ENCODE measurements around the gene STAP2. TPM values are rescaled to one million over a fixed set of nuclear protein-coding genes. Genes with fewer than 3 reads are reported as not detected.

The STAP2 gene
- total and polyA plus RNA-seq, 9 of the 15 experiments (the other 6 are each of a cell fraction or from before 2014, with no cell fraction given): 1.2 to 9.8 (median 4.5) TPM

DNA sequence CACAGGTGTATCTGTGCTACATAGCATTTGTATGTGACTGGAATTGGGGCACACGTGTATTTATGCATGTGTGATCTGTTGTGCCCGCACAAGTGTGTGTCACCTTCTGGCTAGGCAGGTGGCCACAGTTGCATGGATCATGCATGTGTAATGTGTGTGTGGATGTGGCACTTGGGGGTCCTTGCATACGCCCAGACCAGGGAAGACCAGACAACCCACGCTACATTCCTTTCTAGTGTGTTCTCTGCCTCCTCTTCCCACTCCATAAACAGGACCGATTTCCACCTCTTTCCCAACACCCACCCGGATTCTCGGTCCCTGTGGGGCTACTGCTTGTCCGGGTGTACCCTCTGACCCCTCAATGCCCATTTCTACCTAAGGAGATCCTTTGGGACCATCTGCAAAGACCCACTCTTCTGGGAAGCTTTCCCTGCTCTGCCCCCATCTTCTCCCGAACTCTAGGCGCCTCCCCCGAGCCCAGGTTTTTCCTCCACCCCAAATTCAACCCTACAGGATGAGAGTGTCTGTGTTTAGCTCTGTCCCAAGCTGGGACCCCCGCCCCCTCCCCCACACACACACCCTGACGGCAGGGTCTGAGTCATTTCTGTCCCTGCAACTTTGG, 12.3 kb downstream of the STAP2 start (continued):
- TF ChIP-seq HNRNPLL (IDR thresholded peaks at IDR 0.05; ENCODE audit: low read depth, low read length, poor library complexity, severe bottlenecking) (peak; percentile 23), ZBTB1 (CRISPR knock-in tag; IDR thresholded peaks at IDR 0.05; ENCODE audit: borderline replicate concordance, low read depth) (no peak)

DNA sequence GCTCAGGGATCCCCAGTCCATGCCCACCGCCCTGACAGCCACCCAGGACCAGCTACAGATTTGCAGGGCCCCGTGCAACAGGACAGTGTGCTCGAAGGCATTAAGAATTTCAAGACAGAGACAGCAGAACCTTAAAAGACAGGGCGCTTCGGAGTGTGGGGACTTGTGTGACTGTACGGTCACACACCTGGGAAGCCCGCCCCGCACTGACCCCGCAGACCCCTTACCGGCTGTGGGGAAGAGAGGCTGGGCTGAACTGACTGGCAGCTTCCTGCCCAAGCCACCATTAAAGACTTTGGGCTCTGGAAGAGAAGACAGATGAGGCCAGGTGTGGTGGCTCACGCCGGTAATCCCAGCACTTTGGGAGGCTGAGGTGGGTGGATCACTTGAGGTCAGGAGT, 14.4 kb downstream of the STAP2 start:
- peaks cover 3% of the 10 kb centered on the region; the same call in 1 of the 2 replicates for H3K9me3 ChIP-seq (replicated peaks; ENCODE audit: control insufficient read depth, insufficient read depth, low read depth, low read length)
- no peak for DNase-seq (ENCODE audit: extremely low read depth in 1 of 4, low spot score in 3 of 4)
- H3K9ac ChIP-seq (ENCODE audit: insufficient read depth in 1 of 2, low read depth in 2 of 2, low read length in 2 of 2): no peak overlapping the region
- no peaks in the 10 kb centered on the region for H3K9me1 ChIP-seq (ENCODE audit: control insufficient read depth, insufficient read depth, low read length)
- peaks cover under 1 to 43% of the 10 kb centered on the region in 2 experiments; a peak in 3 of 5 replicates for H3K4me1 ChIP-seq (replicated peaks in 1 of 2; ENCODE audit: control insufficient read depth in 2 of 2, insufficient read depth in 2 of 2, low read length in 2 of 2)
- H3K36me3 ChIP-seq (ENCODE audit: control insufficient read depth, insufficient read depth, low read length): no peaks in the 10 kb centered on the region
- TF ChIP-seq MYNN (IDR thresholded peaks at IDR 0.05) (no peak), MYNN (CRISPR knock-in tag; IDR thresholded peaks at IDR 0.05) (no peak), BRCA1 (IDR thresholded peaks at IDR 0.05) (no peak), BRCA1 (CRISPR knock-in tag; IDR thresholded peaks at IDR 0.05) (no peak), KLF6 (CRISPR knock-in tag; IDR thresholded peaks at IDR 0.05; ENCODE audit: borderline replicate concordance) (no peak), CAMTA2 (CRISPR knock-in tag; conservative IDR thresholded peaks at IDR 0.05) (no peak), POLR3G (IDR thresholded peaks at IDR 0.05; ENCODE audit: extremely low read depth, insufficient read length, insufficient replicate concordance) (no peak), TBL1XR1 (IDR thresholded peaks at IDR 0.05; ENCODE audit: low read length in 2 of 2) (no peak)
- TF ChIP-seq, protein P1, sequence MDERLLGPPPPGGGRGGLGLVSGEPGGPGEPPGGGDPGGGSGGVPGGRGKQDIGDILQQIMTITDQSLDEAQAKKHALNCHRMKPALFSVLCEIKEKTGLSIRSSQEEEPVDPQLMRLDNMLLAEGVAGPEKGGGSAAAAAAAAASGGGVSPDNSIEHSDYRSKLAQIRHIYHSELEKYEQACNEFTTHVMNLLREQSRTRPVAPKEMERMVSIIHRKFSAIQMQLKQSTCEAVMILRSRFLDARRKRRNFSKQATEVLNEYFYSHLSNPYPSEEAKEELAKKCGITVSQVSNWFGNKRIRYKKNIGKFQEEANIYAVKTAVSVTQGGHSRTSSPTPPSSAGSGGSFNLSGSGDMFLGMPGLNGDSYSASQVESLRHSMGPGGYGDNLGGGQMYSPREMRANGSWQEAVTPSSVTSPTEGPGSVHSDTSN (CRISPR knock-in tag; IDR thresholded peaks at IDR 0.05; ENCODE audit: low read depth): no peak
- TF ChIP-seq, protein P1 (tag; conservative IDR thresholded peaks at IDR 0.05; ENCODE audit: low read depth): no peak
- in situ Hi-C loops (cut with MboI): no loop called here
- no peak overlapping the region for H3K4me2 ChIP-seq (ENCODE audit: insufficient read depth, low read length)
- no peak for ATAC-seq
- intact Hi-C loops (cut with micrococcal nuclease): no loop called here
- no peak overlapping the region for H2AFZ ChIP-seq (ENCODE audit: low read depth, low read length)
- 53% methylated on average over 6 of the region's 12 CpGs for WGBS (ENCODE audit: insufficient coverage, low coverage, missing lambda C conversion rate)
- peaks cover 7% of the 10 kb centered on the region; the same call in 1 of the 2 replicates for H4K20me1 ChIP-seq (replicated peaks; ENCODE audit: control insufficient read depth, insufficient read depth, low read length)
- POLR2A ChIA-PET: no interaction called here
- no peaks in the 10 kb centered on the region; a peak in 1 of 5 replicates for H3K27me3 ChIP-seq (ENCODE audit: control insufficient read depth in 2 of 2, insufficient read depth in 2 of 2, low read length in 2 of 2)
- FAIRE-seq: no peak
- H3K27ac ChIP-seq (ENCODE audit: extremely low read depth, low read depth, low read length): no peak overlapping the region
- H3K79me2 ChIP-seq (ENCODE audit: control insufficient read depth, insufficient read depth, low read length): peaks cover 12% of the 10 kb centered on the region
- CTCF ChIA-PET (ENCODE audit: low intra/inter-chr PET ratio): no interaction called here
- no peak overlapping the region for H3K4me3 ChIP-seq
- no TSS peak for BruUV-seq (replicated peaks)
